Osteoblast (primary cell): ENCODE data around the gene SYT2. TPM values are rescaled to one million over a fixed set of nuclear protein-coding genes. Genes with fewer than 3 reads are reported as not detected.

Experiments
- DNase-seq: peaks from one replicate; pipeline ENCODE4 v3.0.0; 2011; ENCODE audit warnings: low spot score, mixed read lengths; ENCODE audit not compliant: insufficient read length; ENCODE audit errors: missing footprints
- H2AFZ ChIP-seq: 2 replicates; pipeline ENCODE4 v1.6.0; 2011; ENCODE audit warnings: mild to moderate bottlenecking, low read length
- H3K27ac ChIP-seq: 2 replicates; pipeline ENCODE4 v1.5.1; 2011; ENCODE audit warnings: mild to moderate bottlenecking, low read depth, low read length, moderate library complexity
- H3K27me3 ChIP-seq: 2 replicates; pipeline ENCODE4 v1.6.0; 2012; ENCODE audit warnings: mild to moderate bottlenecking, control low read depth, inconsistent platforms, low read length, moderate library complexity; ENCODE audit not compliant: insufficient read depth
- H3K36me3 ChIP-seq: 2 replicates; pipeline ENCODE4 v1.5.1; 2011; ENCODE audit warnings: mild to moderate bottlenecking, low read length, control low read depth, moderate library complexity; ENCODE audit not compliant: insufficient read depth
- H3K4me1 ChIP-seq: 2 replicates; pipeline ENCODE4 v1.5.1; 2011; ENCODE audit warnings: mild to moderate bottlenecking, low read length, control low read depth, moderate library complexity; ENCODE audit not compliant: insufficient read depth
- H3K4me2 ChIP-seq: 2 replicates; pipeline ENCODE4 v1.6.0; 2011; ENCODE audit warnings: mild to moderate bottlenecking, low read length; ENCODE audit not compliant: insufficient read depth
- H3K4me3 ChIP-seq: fragments of 200-600 bp; sonication (generic); 3 replicates; pipeline ENCODE4 v1.5.1; 2012; ENCODE audit warnings: mild to moderate bottlenecking, low read length, inconsistent platforms; ENCODE audit not compliant: insufficient read depth
- H3K79me2 ChIP-seq: 2 replicates; pipeline ENCODE4 v1.6.0; 2012; ENCODE audit warnings: mild to moderate bottlenecking, low read length, control low read depth, inconsistent platforms; ENCODE audit not compliant: insufficient read depth
- H3K9me3 ChIP-seq: 2 replicates; pipeline ENCODE4 v1.5.1; 2011; ENCODE audit warnings: low read depth, low read length, control low read depth
- H4K20me1 ChIP-seq: 2 replicates; pipeline ENCODE4 v1.6.0; 2012; ENCODE audit warnings: mild to moderate bottlenecking, low read length, control low read depth; ENCODE audit not compliant: insufficient read depth
- CTCF ChIP-seq: IDR thresholded peaks from 2 replicates; pipeline ENCODE4 v1.5.1; 2011; ENCODE audit warnings: mild to moderate bottlenecking, low read depth, low read length, moderate library complexity; ENCODE audit errors: extremely low read depth
- total RNA-seq: library from RNA; depleted of rRNA; stranded (reverse); fragments of >200 nt; gene quantifications from 2 replicates; pipeline ENCODE4 v1.2.3, GENCODE V29; 2012

Gene SYT2
- total RNA-seq, 1 donor, result not detected

- no peaks in the 10 kb centered on the region for H3K4me1 ChIP-seq
- no peak for DNase-seq
These were observed 28.4 kb downstream of the SYT2 start for GRCh38 chr1:202681736-202682420.

GRCh38 chr1:202680586-202681352 lies 29.5 kb downstream of the SYT2 start:
- H3K79me2 ChIP-seq, result no peaks in the 10 kb centered on the region
- H3K27me3 ChIP-seq, result peaks cover 38% of the 10 kb centered on the region

More at GRCh38 chr1:202681736-202682420, 28.4 kb downstream of the SYT2 start:
- no peak overlapping the region for H3K4me2 ChIP-seq
- TF ChIP-seq CTCF, result no peak
- no peaks in the 10 kb centered on the region for H3K36me3 ChIP-seq
- no peaks in the 10 kb centered on the region for H3K9me3 ChIP-seq
- H4K20me1 ChIP-seq, result no peaks in the 10 kb centered on the region
- H3K27me3 ChIP-seq, result peaks cover 45% of the 10 kb centered on the region
- H3K79me2 ChIP-seq, result no peaks in the 10 kb centered on the region
- no peak overlapping the region for H2AFZ ChIP-seq
- no peak overlapping the region for H3K4me3 ChIP-seq
- no peak overlapping the region for H3K27ac ChIP-seq

GRCh38 chr1:202679406-202680177 lies 30.7 kb downstream of the SYT2 start:
- Histone ChIP-seq H3K79me2 (no peaks in the 10 kb centered on the region), H4K20me1 (no peaks in the 10 kb centered on the region), H3K4me3 (no peak overlapping the region), H3K36me3 (no peaks in the 10 kb centered on the region), H3K4me1 (no peaks in the 10 kb centered on the region), H3K27me3 (peaks cover 33% of the 10 kb centered on the region), H3K4me2 (no peak overlapping the region), H3K9me3 (no peaks in the 10 kb centered on the region), H2AFZ (no peak overlapping the region), H3K27ac (no peak overlapping the region)
- no peak for TF ChIP-seq CTCF
- DNase-seq, result no peak

More at GRCh38 chr1:202680586-202681352, 29.5 kb downstream of the SYT2 start:
- Histone ChIP-seq H3K36me3 (no peaks in the 10 kb centered on the region), H3K4me3 (no peak overlapping the region), H3K4me1 (no peaks in the 10 kb centered on the region), H3K4me2 (no peak overlapping the region), H2AFZ (no peak overlapping the region), H3K9me3 (no peaks in the 10 kb centered on the region), H3K27ac (no peak overlapping the region), H4K20me1 (no peaks in the 10 kb centered on the region)
- no peak for TF ChIP-seq CTCF
- DNase-seq, result no peak

- Histone ChIP-seq H3K4me3 (no peak overlapping the region), H3K79me2 (no peaks in the 10 kb centered on the region), H3K27me3 (peaks cover 30% of the 10 kb centered on the region), H4K20me1 (no peaks in the 10 kb centered on the region), H3K9me3 (no peaks in the 10 kb centered on the region), H3K4me1 (no peaks in the 10 kb centered on the region), H3K36me3 (no peaks in the 10 kb centered on the region), H2AFZ (no peak overlapping the region), H3K4me2 (no peak overlapping the region), H3K27ac (no peak overlapping the region)
- TF ChIP-seq CTCF, result no peak
- no peak for DNase-seq
These were observed 32.8 kb downstream of the SYT2 start for GRCh38 chr1:202677433-202677832.
